IMR-90 (cell line): ENCODE results near the gene GTPBP6. TPM values are rescaled to one million over a fixed set of nuclear protein-coding genes. Genes with fewer than 3 reads are reported as not detected.

ENCODE experiments used
- ATAC-seq: fragments of 200-7000 bp; cut with Tn5 transposase; 2 replicates; pipeline ENCODE4 v1.9.1; 2020; ENCODE audit warnings: low read depth, mild to moderate bottlenecking, moderate library complexity
- BruUV-seq: library from RNA; stranded (reverse); fragments of 400-500 nt; replicated peaks from 2 replicates; lab custom pipeline; 2021; lab: Mats Ljungman, UMichigan
- CTCF ChIA-PET: fragments of 300-600 bp; formaldehyde crosslinking; extraction: SDS; loops from one replicate; lab custom pipeline; 2021; ENCODE audit warnings: antibody characterized with exemption; lab: Yijun Ruan, JAX
- POLR2A ChIA-PET: fragments of 300-600 bp; sonication (Branson Sonifier 250); formaldehyde crosslinking; loops from one replicate; lab custom pipeline; 2022; ENCODE audit warnings: antibody characterized with exemption; ENCODE audit not compliant: unreplicated experiment; lab: Charles Lee
- DNase-seq: peaks from one replicate; pipeline ENCODE4 v3.0.0; 2013
- H2AFZ ChIP-seq: replicated peaks from 2 replicates; pipeline ENCODE3; 2013; ENCODE audit warnings: low read length, mild to moderate bottlenecking; ENCODE audit not compliant: poor library complexity
- H2AK5ac ChIP-seq: 2 replicates; pipeline ENCODE4 v1.6.1; 2013; ENCODE audit warnings: low read depth, low read length, inconsistent platforms
- H2AK9ac ChIP-seq: replicated peaks from 2 replicates; pipeline ENCODE3; 2013; ENCODE audit warnings: mild to moderate bottlenecking, low read depth, low read length, moderate library complexity; ENCODE audit not compliant: poor library complexity
- H2BK120ac ChIP-seq: 2 replicates; pipeline ENCODE4 v1.6.1; 2013; ENCODE audit warnings: low read depth, low read length, inconsistent platforms
- H2BK15ac ChIP-seq: 3 replicates; pipeline ENCODE4 v1.6.1; 2013; ENCODE audit warnings: low read depth, low read length, inconsistent platforms
- H2BK20ac ChIP-seq: 2 replicates; pipeline ENCODE4 v1.6.1; 2013; ENCODE audit warnings: low read depth, mild to moderate bottlenecking, inconsistent platforms, low read length, moderate library complexity
- H2BK5ac ChIP-seq: 2 replicates; pipeline ENCODE4 v1.6.1; 2013; ENCODE audit warnings: mild to moderate bottlenecking, low read depth, low read length, inconsistent platforms; ENCODE audit not compliant: poor library complexity, severe bottlenecking
- H3K14ac ChIP-seq: replicated peaks from 2 replicates; pipeline ENCODE4 v1.6.1; 2013; ENCODE audit warnings: low read depth, low read length, inconsistent platforms
- H3K18ac ChIP-seq: 2 replicates; pipeline ENCODE4 v1.6.1; 2013; ENCODE audit warnings: low read depth, low read length, control low read depth
- H3K23ac ChIP-seq: 2 replicates; pipeline ENCODE4 v1.6.1; 2013; ENCODE audit warnings: low read depth, low read length, inconsistent platforms
- H3K27ac ChIP-seq: 2 replicates; pipeline ENCODE4 v1.5.1; 2013; ENCODE audit warnings: mild to moderate bottlenecking, control low read depth, low read length; ENCODE audit not compliant: insufficient read depth
- H3K27me3 ChIP-seq: 2 replicates; pipeline ENCODE4 v1.6.1; 2013; ENCODE audit warnings: low read length; ENCODE audit not compliant: control insufficient read depth, insufficient read depth
- H3K36me3 ChIP-seq: 2 replicates; pipeline ENCODE4 v1.6.1; 2013; ENCODE audit warnings: low read length, mixed read lengths; ENCODE audit not compliant: control insufficient read depth, insufficient read depth
- H3K4ac ChIP-seq: 2 replicates; pipeline ENCODE4 v1.6.1; 2013; ENCODE audit warnings: low read depth, low read length, inconsistent platforms
- H3K4me1 ChIP-seq: 2 replicates; pipeline ENCODE4 v1.6.1; 2013; ENCODE audit warnings: low read length, mixed read lengths; ENCODE audit not compliant: control insufficient read depth, insufficient read depth
- H3K4me2 ChIP-seq: 2 replicates; pipeline ENCODE4 v1.6.1; 2013; ENCODE audit warnings: low read depth, mild to moderate bottlenecking, control low read depth, low read length, moderate library complexity
- H3K4me3 ChIP-seq: 2 replicates; pipeline ENCODE4 v1.5.1; 2013; ENCODE audit warnings: low read depth, mild to moderate bottlenecking, control low read depth, low read length, moderate library complexity; ENCODE audit not compliant: insufficient read depth
- H3K56ac ChIP-seq: 2 replicates; pipeline ENCODE4 v1.6.1; 2013; ENCODE audit warnings: low read length, inconsistent platforms; ENCODE audit not compliant: insufficient read depth; ENCODE audit errors: extremely low read depth
- H3K79me1 ChIP-seq, 2 experiments: 2 replicates each; pipeline ENCODE4 v1.6.1; 2013; ENCODE audit warnings: low read length in 2 of 2, inconsistent platforms in 1 of 2, low read depth in 1 of 2
- H3K9ac ChIP-seq: 2 replicates; pipeline ENCODE4 v1.6.1; 2013; ENCODE audit warnings: low read depth, low read length, control low read depth
- H3K9me1 ChIP-seq: 2 replicates; pipeline ENCODE4 v1.6.1; 2013; ENCODE audit warnings: low read length, inconsistent platforms; ENCODE audit not compliant: insufficient read depth
- H3K9me3 ChIP-seq: 2 replicates; pipeline ENCODE4 v1.6.1; 2013; ENCODE audit warnings: low read length; ENCODE audit not compliant: control insufficient read depth, insufficient read depth
- H4K20me1 ChIP-seq: 2 replicates; pipeline ENCODE4 v1.6.1; 2013; ENCODE audit warnings: low read length, inconsistent platforms; ENCODE audit not compliant: insufficient read depth
- H4K5ac ChIP-seq: 2 replicates; pipeline ENCODE4 v1.6.1; 2013; ENCODE audit warnings: mild to moderate bottlenecking, low read depth, low read length, control low read depth
- H4K8ac ChIP-seq, 2 experiments: 2 replicates each; pipeline ENCODE4 v1.6.1; 2013; ENCODE audit warnings: low read depth in 2 of 2, low read length in 2 of 2, control low read depth in 1 of 2, inconsistent platforms in 1 of 2
- H4K91ac ChIP-seq: 2 replicates; pipeline ENCODE4 v1.6.1; 2013; ENCODE audit warnings: low read depth, low read length, inconsistent platforms; ENCODE audit not compliant: insufficient read depth
- CHD1 ChIP-seq: IDR thresholded peaks from 2 replicates; pipeline ENCODE4 v1.6.1; 2012; ENCODE audit warnings: low read depth, low read length, improper control_type of control experiment
- MAFK ChIP-seq: IDR thresholded peaks from 2 replicates; pipeline ENCODE4 v1.6.1; 2012; ENCODE audit warnings: low read depth, low read length, improper control_type of control experiment
- MXI1 ChIP-seq: IDR thresholded peaks from 2 replicates; pipeline ENCODE4 v1.6.1; 2012; ENCODE audit warnings: low read depth, mild to moderate bottlenecking, low read length, moderate library complexity, borderline replicate concordance
- SMC3 ChIP-seq: fragments of 150-350 bp; IDR thresholded peaks from 2 replicates; pipeline ENCODE4 v1.6.1; 2016; ENCODE audit warnings: low read depth, mild to moderate bottlenecking, antibody characterized with exemption, low read length, moderate library complexity
- WGBS, 2 experiments: methylation state at CpG; one replicate each; pipeline versions ENCODE4 v1.1.5 to v1.1.7; 2013; ENCODE audit warnings: missing lambda C conversion rate in 2 of 2; ENCODE audit not compliant: insufficient read length in 1 of 2; ENCODE audit errors: extremely low coverage in 2 of 2; 5-methylcytosine and 5-hydroxymethylcytosine counted together
- dilution Hi-C: fragments of 300-500 bp; cut with HindIII; formaldehyde crosslinking; loops from one replicate; pipeline ENCODE4 v1.14.3; 2018; ENCODE audit warnings: low sequenced_read_pairs; ENCODE audit not compliant: unreplicated experiment
- in situ Hi-C: fragments of 300-500 bp; cut with MboI; formaldehyde crosslinking; loops from 3 replicates; pipeline ENCODE4 v1.14.3; 2019; ENCODE audit warnings: low sequenced_read_pairs, inconsistent platforms, mixed read lengths
- intact Hi-C: fragments of 100-400 bp; cut with micrococcal nuclease; formaldehyde crosslinking; loops from 2 replicates; pipeline ENCODE4 v1.10.0; 2022
- polyA plus RNA-seq, 3 experiments: library from polyadenylated mRNA; depleted of rRNA; stranded (reverse); fragments of >200 nt; gene quantifications; 2 replicates each; pipeline ENCODE4 v1.2.3, GENCODE V29; 2012; ENCODE audit warnings: low replicate concordance in 1 of 3
- total RNA-seq: library from RNA; depleted of rRNA; stranded (reverse); fragments of >200 nt; gene quantifications from 2 replicates; pipeline ENCODE4 v1.2.3, GENCODE V29; 2012
- TF ChIP-seq, protein P1 (sequence below): conservative IDR thresholded peaks from 2 replicates; pipeline ENCODE4 v1.5.1; 2012; ENCODE audit warnings: mild to moderate bottlenecking, low read depth, low read length, improper control_type of control experiment

Gene GTPBP6
- total and polyA plus RNA-seq, 2 of the 4 experiments (the other 2 are of a cell fraction), result 24.0 to 31.6 TPM

DNA sequence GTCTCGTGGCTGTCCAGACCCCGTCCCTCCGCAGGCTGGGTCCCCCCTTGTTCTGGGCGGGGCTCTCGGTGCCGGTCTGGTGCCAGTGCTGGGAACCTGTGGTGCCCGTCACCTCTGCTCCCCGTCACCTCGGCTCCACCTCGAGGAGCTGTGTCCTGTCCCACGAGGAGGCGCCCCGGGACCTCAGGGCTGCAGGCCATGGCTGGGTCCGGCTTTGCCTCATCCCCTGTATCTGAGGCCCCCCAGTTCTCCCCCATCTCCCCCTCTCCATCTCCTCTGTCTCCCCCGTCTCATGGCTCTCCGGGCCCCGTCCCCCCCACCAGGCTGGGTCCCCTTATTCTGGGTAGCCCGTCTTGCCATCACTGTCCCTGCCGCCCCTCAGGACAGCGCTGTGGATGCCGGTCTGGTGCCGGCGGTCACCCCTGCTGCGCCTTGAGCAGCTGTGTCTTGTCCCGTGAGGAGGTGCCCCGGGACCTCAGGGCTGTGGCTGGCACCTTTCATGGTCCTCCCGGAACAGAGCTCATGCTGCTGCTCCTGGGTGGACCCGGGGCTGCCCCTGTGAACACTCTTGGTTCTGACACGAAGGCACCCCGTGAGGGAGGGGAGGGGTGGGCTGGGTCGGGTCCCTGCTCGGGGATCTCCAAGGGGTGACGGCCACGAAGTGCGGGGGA is 13.4 kb upstream of the GTPBP6 start:
- Histone ChIP-seq H2BK5ac (no peak overlapping the region), H3K4ac (no peak overlapping the region), H2BK15ac (no peak overlapping the region), H3K36me3 (peaks cover 7% of the 10 kb centered on the region; the same call in 1 of the 2 replicates), H3K27me3 (no peaks in the 10 kb centered on the region), H3K9me1 (no peaks in the 10 kb centered on the region), H3K4me1 (peaks cover 3% of the 10 kb centered on the region), H2BK120ac (no peak overlapping the region), H4K20me1 (no peaks in the 10 kb centered on the region; the same call in 1 of the 2 replicates), H4K5ac (no peak overlapping the region), H2AK9ac (peak overlapping the region; percentile 57), H3K9ac (no peak overlapping the region), H4K91ac (no peak overlapping the region), H3K27ac (no peak overlapping the region), H3K4me2 (peak overlapping the region; percentile 62; the same call in 1 of the 2 replicates), H4K8ac (no peak overlapping the region), H2BK20ac (no peak overlapping the region), H3K4me3 (no peak overlapping the region), H3K18ac (no peak overlapping the region), H3K56ac (no peak overlapping the region), H3K14ac (no peak overlapping the region), H3K9me3 (peaks cover 2% of the 10 kb centered on the region; the same call in 1 of the 2 replicates), H2AK5ac (peak overlapping the region; percentile 46; the same call in 1 of the 2 replicates), H3K79me1 (no peaks in the 10 kb centered on the region), H2AFZ (peak overlapping the region; percentile 88), H3K23ac (no peak overlapping the region)
- intact Hi-C loops, result no loop called here
- in situ Hi-C loops, result no loop called here
- no peak for TF ChIP-seq MAFK
- TF ChIP-seq CHD1, result no peak
- no peak for TF ChIP-seq MXI1
- TF ChIP-seq SMC3, result no peak
- TF ChIP-seq, protein P1, sequence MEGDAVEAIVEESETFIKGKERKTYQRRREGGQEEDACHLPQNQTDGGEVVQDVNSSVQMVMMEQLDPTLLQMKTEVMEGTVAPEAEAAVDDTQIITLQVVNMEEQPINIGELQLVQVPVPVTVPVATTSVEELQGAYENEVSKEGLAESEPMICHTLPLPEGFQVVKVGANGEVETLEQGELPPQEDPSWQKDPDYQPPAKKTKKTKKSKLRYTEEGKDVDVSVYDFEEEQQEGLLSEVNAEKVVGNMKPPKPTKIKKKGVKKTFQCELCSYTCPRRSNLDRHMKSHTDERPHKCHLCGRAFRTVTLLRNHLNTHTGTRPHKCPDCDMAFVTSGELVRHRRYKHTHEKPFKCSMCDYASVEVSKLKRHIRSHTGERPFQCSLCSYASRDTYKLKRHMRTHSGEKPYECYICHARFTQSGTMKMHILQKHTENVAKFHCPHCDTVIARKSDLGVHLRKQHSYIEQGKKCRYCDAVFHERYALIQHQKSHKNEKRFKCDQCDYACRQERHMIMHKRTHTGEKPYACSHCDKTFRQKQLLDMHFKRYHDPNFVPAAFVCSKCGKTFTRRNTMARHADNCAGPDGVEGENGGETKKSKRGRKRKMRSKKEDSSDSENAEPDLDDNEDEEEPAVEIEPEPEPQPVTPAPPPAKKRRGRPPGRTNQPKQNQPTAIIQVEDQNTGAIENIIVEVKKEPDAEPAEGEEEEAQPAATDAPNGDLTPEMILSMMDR, result no peak
- no peak for ATAC-seq
- 65% methylated on average over 12 of the region's 35 CpGs; no CpG with 5 or more reads in 1 of the 2 experiments for WGBS, 2 experiments
- BruUV-seq, result no TSS peak
- POLR2A ChIA-PET, result no interaction called here
- dilution Hi-C loops, result no loop called here
- no peak for DNase-seq
- CTCF ChIA-PET, result no interaction called here
